Iris pigment epithelial cell (primary cell): ENCODE measurements around the gene SULT1E1.

ENCODE experiments used
- DNase-seq: peaks from one replicate; pipeline ENCODE4 v3.0.0-alpha.2; 2011; ENCODE audit warnings: low read depth

Gene SULT1E1

DNA sequence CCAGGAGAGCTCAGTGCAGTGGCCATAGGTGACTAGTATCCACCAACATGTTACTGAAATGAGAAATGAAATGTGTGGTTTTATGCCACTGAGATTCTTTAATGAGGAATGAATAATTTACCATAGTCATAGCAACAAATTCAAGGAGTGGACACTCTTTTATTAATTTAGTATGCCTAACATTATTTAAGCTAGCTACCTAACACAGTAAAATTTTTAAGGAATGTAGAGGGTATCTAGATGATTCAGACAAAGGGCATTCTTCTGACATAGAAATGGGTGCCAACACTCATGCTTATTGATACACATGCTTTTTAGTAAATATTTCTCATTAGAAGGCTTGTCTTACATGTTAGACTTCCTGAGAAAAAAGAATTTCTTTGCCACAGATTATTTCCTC, 66.2 kb downstream of the SULT1E1 start:
- DNase-seq, result no peak
